Measurements from ENCODE around the gene EDC3.

The EDC3 gene

GRCh38 chr15:74626752-74627692 lies 68.8 kb downstream of the EDC3 start:
- no peak for DNase-seq (ENCODE audit: low read depth in 4 of 4, low spot score in 1 of 4)

- no peak for DNase-seq (ENCODE audit: low read depth in 4 of 4, low spot score in 1 of 4)
Observed at GRCh38 chr15:74626336-74626735, 69.5 kb downstream of the EDC3 start.

DNA sequence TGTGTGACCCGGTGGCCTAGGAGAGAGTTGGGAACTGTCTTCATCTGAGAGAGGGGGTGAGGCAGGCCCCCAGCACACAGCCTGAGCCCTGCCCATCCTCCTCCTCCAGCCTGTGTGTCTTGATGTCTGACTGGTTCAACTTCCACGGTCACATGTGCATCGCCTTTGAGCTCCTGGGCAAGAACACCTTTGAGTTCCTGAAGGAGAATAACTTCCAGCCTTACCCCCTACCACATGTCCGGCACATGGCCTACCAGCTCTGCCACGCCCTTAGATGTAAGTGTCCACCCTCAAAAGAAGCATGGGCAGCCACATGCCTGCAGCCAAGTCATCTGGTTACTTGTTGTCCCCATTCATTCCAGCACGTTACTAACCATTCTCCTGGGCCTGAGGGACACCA lies 70.1 kb downstream of the EDC3 start:
- no peak for DNase-seq (ENCODE audit: low read depth in 4 of 4, low spot score in 1 of 4)

DNA sequence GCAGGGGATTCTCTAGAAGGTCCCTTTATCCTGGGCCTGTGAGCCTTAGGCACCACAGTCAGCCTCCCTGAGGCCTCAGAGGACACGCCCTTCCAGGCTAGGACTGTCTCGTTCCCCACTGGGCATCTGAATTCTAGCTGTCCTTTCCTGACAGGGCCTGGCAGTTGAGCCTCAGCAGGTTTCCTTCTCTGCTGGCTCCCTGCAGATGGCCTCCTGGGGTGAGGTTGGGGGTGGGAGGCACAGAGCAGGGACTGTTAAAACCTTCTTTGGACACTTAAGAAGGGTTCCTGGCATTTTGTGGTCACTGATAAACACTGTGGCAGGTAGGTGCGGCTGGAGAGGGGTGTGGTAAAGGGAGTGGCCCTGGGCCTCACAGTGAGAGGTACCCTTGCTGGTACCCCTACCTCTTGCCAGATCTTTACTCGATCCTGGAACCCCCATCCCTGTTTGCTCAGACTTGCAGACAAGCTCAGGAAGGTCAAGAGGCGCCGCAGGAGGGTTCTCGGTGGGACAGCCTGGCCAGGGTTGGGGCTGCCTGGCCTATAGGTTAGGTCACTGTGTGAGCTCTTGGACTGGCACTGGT lies 71.7 kb downstream of the EDC3 start:
- no peak for DNase-seq (ENCODE audit: low read depth in 4 of 4, low spot score in 1 of 4)

DNA sequence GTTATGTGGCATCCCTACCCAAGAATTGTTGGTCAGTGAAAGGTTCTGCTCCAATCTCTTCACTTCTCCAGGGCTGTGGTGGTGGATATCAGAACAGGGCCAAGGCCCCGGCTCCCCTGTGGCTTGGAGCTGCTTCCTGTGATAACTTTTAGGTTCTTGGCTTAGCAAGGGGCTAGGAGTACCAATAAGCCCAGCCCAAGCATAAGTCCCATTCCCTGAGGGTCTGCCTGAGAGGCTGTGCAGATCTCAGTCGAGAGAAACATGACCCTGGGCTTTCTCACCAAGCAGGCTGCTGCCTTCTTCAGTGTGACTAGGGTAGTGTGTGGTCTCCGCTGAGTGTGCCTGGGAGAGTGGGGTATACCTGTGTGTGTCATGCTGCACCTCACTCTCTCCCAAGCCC lies 73.1 kb downstream of the EDC3 start:
- DNase-seq (ENCODE audit: low read depth in 4 of 4, low spot score in 1 of 4): no peak

- DNase-seq (ENCODE audit: low read depth in 4 of 4, low spot score in 1 of 4): no peak
Observed at GRCh38 chr15:74621936-74622335, 73.9 kb downstream of the EDC3 start.

GRCh38 chr15:74621546-74621920 lies 74.3 kb downstream of the EDC3 start:
- no peak for DNase-seq (ENCODE audit: low read depth in 4 of 4, low spot score in 1 of 4)

- DNase-seq (ENCODE audit: low read depth in 4 of 4, low spot score in 1 of 4): peak; percentile 45 to 64 (median 58)
Observed at GRCh38 chr15:74620636-74621545, 74.9 kb downstream of the EDC3 start.

GRCh38 chr15:74619916-74620635 lies 75.7 kb downstream of the EDC3 start:
- no peak for DNase-seq (ENCODE audit: low read depth in 4 of 4, low spot score in 1 of 4)

DNA sequence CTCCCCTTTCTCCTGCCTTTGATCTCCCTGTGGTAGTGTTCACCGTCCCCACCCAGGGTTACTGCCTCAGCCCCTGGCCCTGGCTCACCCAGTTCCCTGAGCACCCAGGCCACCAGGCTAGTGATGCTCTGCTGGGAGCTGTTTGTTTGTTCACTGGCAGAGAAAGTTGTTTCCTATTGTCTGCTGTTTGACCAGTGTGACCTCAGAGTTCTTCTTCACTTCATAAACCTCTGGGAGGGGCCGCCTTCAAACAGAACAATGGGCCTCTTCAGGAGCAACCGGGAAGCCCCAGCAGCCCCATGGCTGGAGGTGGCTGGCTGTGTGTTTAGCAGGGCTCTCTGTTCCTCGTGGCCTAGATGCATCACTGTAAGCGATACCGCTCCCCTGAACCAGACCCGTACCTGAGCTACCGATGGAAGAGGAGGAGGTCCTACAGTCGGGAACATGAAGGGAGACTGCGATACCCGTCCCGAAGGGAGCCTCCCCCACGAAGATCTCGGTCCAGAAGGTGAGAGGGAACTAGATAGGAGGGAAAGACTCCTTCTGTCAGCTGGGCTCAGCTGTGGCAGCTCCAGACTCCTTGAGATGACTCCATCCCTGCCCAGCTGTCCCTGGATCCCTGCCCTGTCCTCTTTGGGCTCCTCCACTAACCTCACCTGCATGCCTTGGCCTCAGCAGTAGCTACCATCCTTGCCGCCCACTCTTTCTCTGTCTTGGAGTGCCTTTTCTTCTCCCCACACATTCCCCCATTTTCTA lies 76.8 kb downstream of the EDC3 start:
- DNase-seq (ENCODE audit: low read depth in 4 of 4, low spot score in 1 of 4): no peak

GRCh38 chr15:74616996-74617395 lies 78.8 kb downstream of the EDC3 start:
- no peak for DNase-seq (ENCODE audit: low read depth in 4 of 4, low spot score in 1 of 4)

GRCh38 chr15:74616366-74616939 lies 79.4 kb downstream of the EDC3 start:
- peak; percentile 22 to 44 (median 38) for DNase-seq (ENCODE audit: low read depth in 4 of 4, low spot score in 1 of 4)

DNA sequence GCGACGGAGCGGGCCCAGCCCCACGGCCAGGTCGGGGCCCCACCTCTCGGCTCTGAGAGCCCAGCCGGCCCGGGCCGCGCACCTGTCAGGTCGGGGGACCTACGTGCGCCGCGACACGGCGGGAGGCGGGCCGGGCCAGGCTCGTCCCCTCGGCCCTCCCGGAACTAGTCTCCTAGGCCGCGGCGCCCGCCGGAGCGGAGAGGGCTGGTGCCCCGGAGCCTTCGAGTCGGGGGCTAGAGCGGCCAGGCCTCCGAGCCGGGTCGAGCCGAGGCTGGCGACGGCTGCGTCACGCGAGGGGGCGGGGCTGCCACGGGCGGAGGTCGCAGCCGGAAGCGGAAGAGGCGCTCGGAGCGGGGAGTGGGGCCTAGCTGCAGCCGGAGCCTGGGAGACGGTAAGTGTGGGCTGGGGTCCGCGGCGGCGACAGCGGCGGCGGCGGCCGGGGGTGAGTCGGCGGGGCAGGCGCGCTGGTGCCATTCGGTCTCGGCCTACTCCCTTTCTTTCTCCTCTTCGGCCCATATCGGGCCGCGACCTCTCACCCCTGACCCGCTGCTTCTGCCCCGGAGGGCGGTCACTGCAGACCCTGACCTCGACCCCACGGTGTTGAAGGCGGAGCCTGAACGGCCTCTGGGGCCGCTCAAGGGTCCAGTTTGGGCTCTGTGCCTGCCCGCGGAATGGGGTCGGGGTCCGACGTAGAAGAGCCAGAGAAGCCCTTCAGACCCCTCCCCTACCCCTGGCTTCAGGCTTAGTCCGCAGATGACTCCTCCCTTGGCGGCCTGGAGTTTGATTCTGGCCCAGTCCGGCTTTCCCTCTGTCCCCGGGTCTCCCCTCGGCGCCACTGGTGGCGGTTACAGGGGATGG lies 80.1 kb downstream of the EDC3 start, which contains the start of gene CLK3:
TSS of gene CLK3 (plus strand) at position 329 of the 858 bp plus-strand sequence. CDS start 3,361 bp downstream, outside the sequence.
- DNase-seq (ENCODE audit: low read depth in 4 of 4, low spot score in 1 of 4): peak; percentile 93 to 97 (median 96)

DNA sequence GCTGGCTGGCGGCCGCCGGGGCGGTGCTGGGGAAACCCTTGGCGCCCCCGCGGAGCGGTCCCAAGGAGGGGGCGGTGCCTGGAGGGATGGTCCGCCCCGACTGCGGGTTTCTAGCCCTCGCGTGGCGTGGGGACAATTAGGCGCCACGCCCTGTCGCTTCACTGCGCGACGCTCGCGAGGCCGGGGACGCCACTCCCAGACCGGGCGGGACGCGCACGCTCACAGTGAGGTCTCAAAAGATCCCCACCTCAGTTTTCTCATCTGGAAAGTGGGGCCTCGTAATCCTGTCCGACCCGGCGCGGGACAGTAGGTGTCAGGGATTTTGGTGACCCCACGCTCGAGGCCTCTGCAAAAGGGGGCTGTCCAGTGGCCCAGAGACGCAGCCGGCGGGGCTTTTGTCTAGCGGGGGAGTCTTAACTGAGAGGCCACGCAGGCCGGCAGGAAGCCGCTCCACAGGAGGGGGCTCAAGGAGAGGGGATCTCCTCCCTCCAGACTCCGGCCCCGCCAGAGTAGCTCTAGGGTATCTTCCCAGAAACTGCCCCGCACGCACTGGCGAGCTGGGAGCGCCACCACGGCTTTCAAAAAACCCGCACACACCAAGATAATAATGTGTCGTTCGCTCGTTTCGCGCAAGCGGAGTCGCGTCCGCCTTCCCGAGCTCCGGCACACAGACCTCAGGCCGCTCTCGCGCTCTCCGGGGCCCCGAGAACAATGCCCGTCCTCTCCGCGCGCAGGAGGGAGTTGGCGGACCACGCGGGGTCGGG lies 80.9 kb downstream of the EDC3 start:
- DNase-seq (ENCODE audit: low read depth in 4 of 4, low spot score in 1 of 4): peak; percentile 49 to 83 (median 68)

DNA sequence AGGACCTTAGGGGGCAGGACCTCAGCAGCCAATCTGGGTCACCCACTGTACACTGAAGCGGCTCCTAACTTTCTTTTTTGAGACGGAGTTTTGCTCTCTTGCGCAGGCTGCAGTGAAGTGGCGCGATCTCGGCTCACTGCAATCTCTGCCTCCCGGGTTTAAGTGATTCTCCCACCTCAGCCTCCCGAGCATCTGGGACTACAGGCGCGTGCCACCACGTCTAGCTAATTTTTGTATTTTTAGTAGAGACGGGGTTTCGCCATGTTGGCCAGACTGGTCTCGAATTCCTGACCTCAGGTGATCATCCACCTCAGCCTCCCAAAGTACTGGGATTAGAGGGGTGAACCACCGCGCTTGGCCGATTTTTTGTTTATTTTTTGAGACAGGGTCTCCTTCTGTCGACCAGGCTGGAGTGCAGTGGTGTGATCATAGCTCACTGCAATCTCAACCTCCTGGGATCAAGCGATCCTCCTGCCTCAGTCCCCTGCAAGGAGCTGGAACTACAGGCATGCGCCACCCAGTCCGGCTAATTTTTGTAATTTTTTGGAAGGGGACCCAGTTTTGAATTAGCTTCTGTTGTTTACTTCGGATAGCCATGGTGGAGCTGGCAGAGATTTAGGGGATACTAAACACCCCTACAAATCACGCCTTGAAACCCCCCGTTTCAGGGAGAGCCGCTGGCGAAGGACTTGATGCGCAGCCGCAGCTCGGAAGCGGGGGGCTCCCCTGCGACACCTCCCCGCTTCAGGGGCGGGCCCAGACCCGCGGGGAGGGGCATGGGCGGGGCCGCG lies 81.7 kb downstream of the EDC3 start:
- no peak for DNase-seq (ENCODE audit: low read depth in 4 of 4, low spot score in 1 of 4)

- no peak for DNase-seq (ENCODE audit: low read depth in 4 of 4, low spot score in 1 of 4)
Observed at GRCh38 chr15:74613089-74613952, 82.5 kb downstream of the EDC3 start.
